H1 (cell line): ENCODE data around the gene CLIP3. TPM values are rescaled to one million over a fixed set of nuclear protein-coding genes. Genes with fewer than 3 reads are reported as not detected.

Experiments
- CTCF ChIA-PET: fragments of 300-600 bp; sonication (Branson Sonifier 250); formaldehyde crosslinking; loops from one replicate; lab custom pipeline; 2021; ENCODE audit not compliant: partially characterized antibody; lab: Charles Lee
- POLR2A ChIA-PET: fragments of 300-600 bp; sonication (Branson Sonifier 250); formaldehyde crosslinking; loops from one replicate; lab custom pipeline; 2021; ENCODE audit warnings: inconsistent platforms; ENCODE audit not compliant: partially characterized antibody; lab: Charles Lee
- DNase-seq, 2 experiments: peaks; one replicate each; pipeline versions ENCODE4 v3.0.0 to v3.0.0-alpha.2; 2010 to 2022; ENCODE audit warnings: low spot score in 2 of 2, low read depth in 1 of 2, mixed read lengths in 1 of 2
- FAIRE-seq: peaks from 2 replicates; lab custom pipeline; 2011; peaks lifted over from hg19 to GRCh38; lab: Jason Lieb, UNC
- H2AFZ ChIP-seq: 2 replicates; pipeline ENCODE4 v1.8.1; 2012; ENCODE audit warnings: low read length, inconsistent platforms
- H2AK5ac ChIP-seq: 2 replicates; pipeline ENCODE4 v1.6.1; 2013; ENCODE audit warnings: low read depth, low read length
- H2BK120ac ChIP-seq: replicated peaks from 2 replicates; pipeline ENCODE3; 2013; ENCODE audit warnings: low read depth, low read length, inconsistent platforms
- H2BK12ac ChIP-seq: 2 replicates; pipeline ENCODE4 v1.6.1; 2013; ENCODE audit warnings: low read depth, low read length
- H2BK15ac ChIP-seq: 2 replicates; pipeline ENCODE4 v1.6.1; 2013; ENCODE audit warnings: low read length
- H2BK20ac ChIP-seq: 2 replicates; pipeline ENCODE4 v1.6.1; 2013; ENCODE audit warnings: low read length
- H2BK5ac ChIP-seq: 2 replicates; pipeline ENCODE4 v1.6.1; 2013; ENCODE audit warnings: low read depth, low read length
- H3K14ac ChIP-seq: 2 replicates; pipeline ENCODE4 v1.6.1; 2013; ENCODE audit warnings: inconsistent platforms; ENCODE audit not compliant: insufficient read length
- H3K18ac ChIP-seq: 2 replicates; pipeline ENCODE4 v1.6.1; 2013; ENCODE audit warnings: low read length; ENCODE audit errors: extremely low read depth
- H3K23ac ChIP-seq: 2 replicates; pipeline ENCODE4 v1.6.1; 2013; ENCODE audit warnings: inconsistent platforms; ENCODE audit not compliant: insufficient read length
- H3K23me2 ChIP-seq: 2 replicates; pipeline ENCODE4 v1.6.1; 2013; ENCODE audit warnings: low read depth, low read length
- H3K27ac ChIP-seq: 2 replicates; pipeline ENCODE4 v1.6.1; 2011; ENCODE audit warnings: low read depth, low read length, inconsistent platforms
- H3K27me3 ChIP-seq, 4 experiments: replicated peaks in 1 of 4; 1 replicate in 1 of 4; 2 replicates in 3 of 4; pipeline versions ENCODE4 v1.6.1 to v1.8.1; 2011 to 2013; ENCODE audit warnings: low read length in 3 of 4, mild to moderate bottlenecking in 3 of 4, inconsistent platforms in 2 of 4, mixed read lengths in 2 of 4, moderate library complexity in 1 of 4; ENCODE audit not compliant: control insufficient read depth in 3 of 4, insufficient read depth in 3 of 4; ENCODE audit errors: extremely low read depth in 1 of 4
- H3K36me3 ChIP-seq, 4 experiments: 2 replicates each; pipeline versions ENCODE4 v1.6.1 to v1.8.1; 2011 to 2013; ENCODE audit warnings: mild to moderate bottlenecking in 4 of 4, low read length in 3 of 4, moderate library complexity in 2 of 4, control low read depth in 1 of 4, inconsistent platforms in 1 of 4; ENCODE audit not compliant: insufficient read depth in 4 of 4, control insufficient read depth in 2 of 4
- H3K4ac ChIP-seq: replicated peaks from 2 replicates; pipeline ENCODE3; 2013; ENCODE audit warnings: low read length, low read depth, mixed read lengths, inconsistent platforms; ENCODE audit not compliant: insufficient read length
- H3K4me1 ChIP-seq, 4 experiments: replicated peaks in 1 of 4; 1 replicate in 1 of 4; 2 replicates in 3 of 4; pipeline versions ENCODE4 v1.6.1 to v1.8.1; 2011 to 2013; ENCODE audit warnings: low read length in 3 of 4, inconsistent platforms in 2 of 4, mixed read lengths in 1 of 4; ENCODE audit not compliant: insufficient read depth in 4 of 4, control insufficient read depth in 3 of 4
- H3K4me2 ChIP-seq, 2 experiments: 2 replicates each; pipeline versions ENCODE4 v1.6.1 to v1.8.1; 2011 to 2013; ENCODE audit warnings: low read depth in 2 of 2, low read length in 2 of 2, control low read depth in 1 of 2, inconsistent platforms in 1 of 2, mild to moderate bottlenecking in 1 of 2; ENCODE audit not compliant: insufficient read depth in 1 of 2
- H3K4me3 ChIP-seq, 4 experiments: fragments of 200-600, 300-600 bp in 1 of 4; sonication (generic), shearing (Covaris generic), sonication (Bioruptor Twin) in 1 of 4; 2 replicates each; pipeline versions ENCODE4 v1.5.1 to v1.8.1; 2011 to 2016; ENCODE audit warnings: low read length in 4 of 4, low read depth in 3 of 4, control low read depth in 2 of 4, inconsistent platforms in 2 of 4, mild to moderate bottlenecking in 2 of 4, mixed read lengths in 1 of 4, moderate library complexity in 1 of 4; ENCODE audit not compliant: insufficient read depth in 2 of 4; ENCODE audit errors: extremely low read depth in 1 of 4
- H3K56ac ChIP-seq: replicated peaks from 2 replicates; pipeline ENCODE3; 2013; ENCODE audit warnings: low read depth, mild to moderate bottlenecking, mixed read lengths, low read length, inconsistent platforms; ENCODE audit not compliant: insufficient read length
- H3K79me1 ChIP-seq: 2 replicates; pipeline ENCODE4 v1.6.1; 2013; ENCODE audit warnings: low read depth, low read length, control low read depth
- H3K79me2 ChIP-seq, 2 experiments: 2 replicates each; pipeline versions ENCODE4 v1.6.1 to v1.8.1; 2012 to 2013; ENCODE audit warnings: low read length in 2 of 2, mild to moderate bottlenecking in 2 of 2, inconsistent platforms in 1 of 2; ENCODE audit not compliant: insufficient read depth in 2 of 2, control insufficient read depth in 1 of 2
- H3K9ac ChIP-seq, 4 experiments: replicated peaks in 1 of 4; 1 replicate in 1 of 4; 2 replicates in 3 of 4; pipeline versions ENCODE4 v1.6.1 to v1.8.1; 2011 to 2013; ENCODE audit warnings: low read depth in 3 of 4, low read length in 3 of 4, control low read depth in 2 of 4, mild to moderate bottlenecking in 2 of 4, moderate library complexity in 2 of 4, inconsistent platforms in 1 of 4; ENCODE audit errors: extremely low read depth in 1 of 4
- H3K9me3 ChIP-seq, 2 experiments: 2 replicates each; pipeline versions ENCODE4 v1.6.1 to v1.8.1; 2012 to 2013; ENCODE audit warnings: mild to moderate bottlenecking in 2 of 2, moderate library complexity in 2 of 2, control low read depth in 1 of 2, inconsistent platforms in 1 of 2, low read depth in 1 of 2, low read length in 1 of 2, mixed read lengths in 1 of 2; ENCODE audit not compliant: insufficient read depth in 2 of 2
- H4K20me1 ChIP-seq, 2 experiments: replicated peaks in 1 of 2; 2 replicates each; pipeline versions ENCODE3 to v1.8.1; 2011 to 2013; ENCODE audit warnings: inconsistent platforms in 2 of 2, low read length in 2 of 2, mild to moderate bottlenecking in 1 of 2; ENCODE audit not compliant: insufficient read depth in 2 of 2, control insufficient read depth in 1 of 2
- H4K5ac ChIP-seq: 2 replicates; pipeline ENCODE4 v1.6.1; 2013; ENCODE audit warnings: low read length, low read depth, mixed read lengths, inconsistent platforms; ENCODE audit not compliant: insufficient read length
- H4K8ac ChIP-seq: 2 replicates; pipeline ENCODE4 v1.8.0; 2013; ENCODE audit warnings: mild to moderate bottlenecking, moderate library complexity, low read length, inconsistent platforms; ENCODE audit not compliant: insufficient read depth; ENCODE audit errors: extremely low read depth
- H4K91ac ChIP-seq: replicated peaks from 2 replicates; pipeline ENCODE3; 2013; ENCODE audit warnings: low read length, mixed read lengths, inconsistent platforms; ENCODE audit not compliant: insufficient read length
- CBX8 ChIP-seq: fragments of 300-800, 300-1000 bp; sonication (generic); IDR thresholded peaks from 2 replicates; pipeline ENCODE4 v1.7.1; 2016; ENCODE audit warnings: low read depth, low read length, borderline replicate concordance
- GABPA ChIP-seq: IDR thresholded peaks from 2 replicates; pipeline ENCODE4 v1.6.1; 2011; ENCODE audit warnings: mild to moderate bottlenecking, low read length, moderate library complexity, borderline replicate concordance; ENCODE audit not compliant: insufficient read depth
- GTF2F1 ChIP-seq: IDR thresholded peaks from 2 replicates; pipeline ENCODE4 v1.6.1; 2012; ENCODE audit warnings: low read depth, low read length, improper control_type of control experiment, borderline replicate concordance
- NRF1 ChIP-seq: IDR thresholded peaks from 2 replicates; pipeline ENCODE4 v1.6.1; 2011; ENCODE audit warnings: mild to moderate bottlenecking, low read depth, low read length, improper control_type of control experiment
- SIN3A ChIP-seq, 2 experiments: IDR thresholded peaks in 1 of 2; conservative IDR thresholded peaks in 1 of 2; 2 replicates each; pipeline ENCODE4 v1.6.1; 2011 to 2012; ENCODE audit warnings: low read length in 2 of 2, improper control_type of control experiment in 1 of 2, low read depth in 1 of 2, mild to moderate bottlenecking in 1 of 2
- SP2 ChIP-seq: IDR thresholded peaks from 2 replicates; pipeline ENCODE4 v1.6.1; 2012; ENCODE audit warnings: mild to moderate bottlenecking, low read length, inconsistent platforms
- SP4 ChIP-seq: IDR thresholded peaks from 2 replicates; pipeline ENCODE4 v1.6.1; 2012; ENCODE audit warnings: low read length, inconsistent platforms
- WGBS, 2 experiments: shearing (Covaris generic) in 1 of 2; methylation state at CpG; one replicate each; pipeline versions ENCODE4 v1.1.6 to v1.1.7; 2013 to 2015; ENCODE audit warnings: low lambda C conversion rate in 2 of 2, mixed read lengths in 2 of 2, inconsistent platforms in 1 of 2, low coverage in 1 of 2, missing lambda C conversion rate in 1 of 2; ENCODE audit not compliant: insufficient replicate concordance in 2 of 2, insufficient coverage in 1 of 2, insufficient read length in 1 of 2; ENCODE audit errors: extremely low coverage in 1 of 2, missing lambda C conversion rate in 1 of 2; 5-methylcytosine and 5-hydroxymethylcytosine counted together
- polyA plus RNA-seq, 7 experiments: library from polyadenylated mRNA; depleted of rRNA in 3 of 7; stranded (reverse) in 5 of 7; unstranded in 2 of 7; fragments of >200 nt in 5 of 7; fragments of 200-250 nt in 2 of 7; gene quantifications; 1 replicate in 5 of 7; 2 replicates in 1 of 7; 4 replicates in 1 of 7; pipeline versions ENCODE4 v1.2.1 to v1.2.3, GENCODE V29; 2011 to 2013; ENCODE audit warnings: missing spikeins in 2 of 7, mixed read lengths in 2 of 7
- total RNA-seq: library from RNA; stranded (reverse); fragmentation: NEBNext Ultra II Directional; extraction: Animal tissue kit (Norgen Biotek cat#: 25700); gene quantifications from 2 replicates; pipeline ENCODE4 v1.2.1, GENCODE V29; 2021

Gene CLIP3
- total and polyA plus RNA-seq, 2 of the 8 experiments (the other 6 are each of a cell fraction or from before 2014, with no cell fraction given) = 5.9 to 21.7 TPM

DNA sequence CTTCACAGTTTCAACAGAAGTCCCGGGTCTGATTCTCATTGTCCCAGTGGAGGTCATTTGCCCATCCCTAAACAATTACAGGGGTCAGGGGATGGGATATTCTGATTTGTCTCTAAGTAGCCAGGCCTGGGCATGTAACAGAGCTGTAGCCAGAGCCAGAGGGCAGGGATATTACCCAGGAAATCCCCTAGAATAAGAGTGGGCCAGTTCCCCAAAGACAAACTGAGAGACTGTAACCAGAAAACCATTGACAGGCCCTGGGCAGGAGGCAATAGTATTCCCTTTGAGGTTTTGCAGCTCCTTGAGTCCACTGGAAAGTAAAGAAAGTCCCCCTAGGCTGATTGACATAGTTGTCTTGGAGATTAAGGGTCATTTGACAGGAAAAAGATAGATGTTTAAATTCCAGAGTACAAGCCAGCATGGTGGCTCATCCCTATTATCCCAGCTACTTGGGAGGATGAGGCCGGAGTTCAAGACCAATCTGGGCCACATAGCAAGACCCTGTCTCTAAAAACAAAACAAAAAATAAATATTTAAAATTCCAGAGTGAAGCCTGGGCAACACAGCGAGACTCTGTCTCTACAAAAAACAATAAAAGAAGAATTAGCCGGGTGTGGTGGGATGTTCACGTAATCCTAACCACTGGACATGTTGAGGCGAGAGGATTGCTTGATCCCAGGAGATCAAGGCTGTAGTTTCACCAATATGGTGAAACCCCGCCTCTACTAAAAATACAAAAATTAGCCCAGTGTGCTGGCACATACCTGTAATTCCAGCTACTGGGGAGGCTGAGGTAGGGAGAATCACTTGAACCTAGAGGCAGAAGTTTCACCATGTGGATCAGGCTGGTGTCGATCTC lies 39.5 kb downstream of the CLIP3 start:
- 93% methylated on average over 8 of the region's 8 CpGs; no CpG with 5 or more reads in 1 of the 2 experiments for WGBS, 2 experiments
- H3K4me1 ChIP-seq = peaks cover 0 to 5% (median 1%) of the 10 kb centered on the region in 4 experiments; a peak in 4 of 7 replicates
- POLR2A ChIA-PET = interaction anchor here (0.6 to 1.4 kb wide), 8 partner anchors 14 to 484 kb away, joined by 3 to 5 read pairs (median 4); partner anchors contain the start of genes POLR2I and TBCB
- no peak overlapping the region for H3K14ac ChIP-seq
- H4K91ac ChIP-seq = no peak overlapping the region
- DNase-seq (no peak), FAIRE-seq (no peak)
- H3K4ac ChIP-seq = no peak overlapping the region
- H3K9me3 ChIP-seq = no peaks in the 10 kb centered on the region; a peak in 1 of 4 replicates
- H4K20me1 ChIP-seq = peaks cover 0 to 8% of the 10 kb centered on the region in 2 experiments
- no peak overlapping the region for H3K4me2 ChIP-seq
- H3K4me3 ChIP-seq = no peak overlapping the region
- H2BK120ac ChIP-seq = no peak overlapping the region
- peaks cover 7% of the 10 kb centered on the region; the same call in 1 of the 2 replicates for H3K23me2 ChIP-seq
- H3K79me1 ChIP-seq = peaks cover 11% of the 10 kb centered on the region
- H2BK20ac ChIP-seq = no peak overlapping the region
- no peak overlapping the region for H3K18ac ChIP-seq
- CTCF ChIA-PET = interaction anchor here (0.6 to 2.6 kb wide), 17 partner anchors 9 to 444 kb away, joined by 3 to 18 read pairs (median 4); no protein-coding TSS in a partner anchor
- no peaks in the 10 kb centered on the region for H3K36me3 ChIP-seq
- no peak overlapping the region for H2BK15ac ChIP-seq
- H3K56ac ChIP-seq = no peak overlapping the region
- H2BK12ac ChIP-seq = 0 out of 2 replicates have a peak overlapping the region, but pooled peaks have one; percentile 9
- TF ChIP-seq GABPA (no peak), SP4 (no peak), GTF2F1 (no peak), NRF1 (no peak), SP2 (no peak), CBX8 (no peak), SIN3A (conservative IDR thresholded peaks at IDR 0.05 in 1 of 2, IDR thresholded peaks at IDR 0.05 in 1 of 2; ENCODE audit: low read depth in 1 of 2, low read length in 2 of 2) (no peak)
- H4K5ac ChIP-seq = no peak overlapping the region
- H2AFZ ChIP-seq = no peak overlapping the region
- H3K23ac ChIP-seq = no peak overlapping the region
- H3K9ac ChIP-seq = no peak overlapping the region
- no peak overlapping the region for H3K27ac ChIP-seq
- no peak overlapping the region for H2BK5ac ChIP-seq
- H3K79me2 ChIP-seq = peaks cover 0 to 9% of the 10 kb centered on the region in 2 experiments; a peak in 2 of 4 replicates
- H3K27me3 ChIP-seq = no peaks in the 10 kb centered on the region
- no peak overlapping the region for H2AK5ac ChIP-seq
- peak overlapping the region; percentile 88; the same call in 1 of the 2 replicates for H4K8ac ChIP-seq
